Measurements from ENCODE around the gene BLACAT1. TPM values are rescaled to one million over a fixed set of nuclear protein-coding genes. Genes with fewer than 3 reads are reported as not detected.

BLACAT1 gene
- total RNA-seq, 1 donor from 2014 or later: 13.9 TPM

- H3K27me3 Mint-ChIP-seq (ENCODE audit: insufficient read depth, low read depth): peaks cover 2% of the 10 kb centered on the region
- Histone ChIP-seq H3K9me3 (ENCODE audit: low read depth) (no peaks in the 10 kb centered on the region), H2AFZ (replicated peaks) (no peak overlapping the region), H3K9ac (no peak overlapping the region), H3K4me3 (no peak overlapping the region), H3K4me1 (peaks cover 36% of the 10 kb centered on the region), H3K4me2 (no peak overlapping the region), H3F3A (ENCODE audit: low read depth) (peaks cover 2% of the 10 kb centered on the region), H3K36me3 (no peaks in the 10 kb centered on the region), H3K27me3 (peaks cover 14% of the 10 kb centered on the region), H3K79me2 (ENCODE audit: low read depth) (no peaks in the 10 kb centered on the region), H3K27ac (no peak overlapping the region), H4K20me1 (ENCODE audit: low read depth) (no peaks in the 10 kb centered on the region)
- TF ChIP-seq EZH2phosphoT487 (IDR thresholded peaks at IDR 0.05): no peak
- H3K27ac Mint-ChIP-seq: no peak overlapping the region
- H3K9me3 Mint-ChIP-seq: no peaks in the 10 kb centered on the region
- H3K36me3 Mint-ChIP-seq: peaks cover 20% of the 10 kb centered on the region
- DNase-seq (ENCODE audit: low spot score): no peak
- H3K4me3 Mint-ChIP-seq: no peak overlapping the region
- H3K4me1 Mint-ChIP-seq: peaks cover 31% of the 10 kb centered on the region
Measured at GRCh38 chr1:205420938-205421337, 34.9 kb downstream of the BLACAT1 start.

DNA sequence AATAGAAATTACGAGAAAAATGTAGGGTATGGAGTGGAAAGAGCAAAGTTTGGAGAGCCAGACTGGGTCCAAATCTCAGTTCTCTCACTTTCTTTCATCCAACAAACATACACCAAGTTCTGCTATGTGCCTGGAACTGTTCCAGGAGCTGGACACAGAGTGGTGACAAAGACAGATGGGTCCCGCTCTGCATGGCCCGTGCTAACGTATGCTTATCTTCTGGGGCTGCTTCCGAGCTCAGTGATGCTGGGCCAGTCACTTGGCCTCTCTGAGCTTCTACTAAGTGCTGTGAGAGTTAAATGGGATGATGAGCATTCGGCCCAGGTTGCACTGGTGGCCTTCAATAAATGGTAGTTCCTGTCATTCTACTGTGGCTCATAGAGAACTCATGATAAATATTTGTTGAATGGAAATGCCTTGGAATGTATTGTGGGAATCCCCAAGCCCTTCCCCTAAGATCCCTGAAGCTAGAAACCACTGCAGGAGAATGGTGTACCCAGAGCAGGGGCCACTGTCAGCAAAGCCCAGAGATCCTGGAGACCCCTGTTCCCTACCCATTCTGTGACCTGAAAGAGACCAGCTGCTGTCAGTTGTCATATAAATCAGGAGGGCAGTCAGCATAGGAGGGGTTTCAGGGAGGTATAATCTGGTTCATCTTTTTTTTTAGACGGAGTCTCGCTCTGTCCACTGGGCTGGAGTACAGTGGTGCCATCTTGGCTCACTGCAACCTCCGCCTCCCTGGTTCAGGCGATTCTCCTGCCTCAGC lies 37.8 kb downstream of the BLACAT1 start:
- no peaks in the 10 kb centered on the region for H4K20me1 ChIP-seq (ENCODE audit: low read depth)
- H3K27ac ChIP-seq: no peak overlapping the region
- H3K4me2 ChIP-seq: no peak overlapping the region
- no peak overlapping the region for H3K9ac ChIP-seq
- Mint-ChIP-seq H3K27me3 (ENCODE audit: insufficient read depth, low read depth) (peaks cover 2% of the 10 kb centered on the region), H3K4me1 (peaks cover 13% of the 10 kb centered on the region), H3K36me3 (peaks cover 29% of the 10 kb centered on the region), H3K4me3 (no peak overlapping the region), H3K27ac (no peak overlapping the region), H3K9me3 (no peaks in the 10 kb centered on the region)
- peaks cover 15% of the 10 kb centered on the region for H3K4me1 ChIP-seq
- no peak overlapping the region for H2AFZ ChIP-seq (replicated peaks)
- H3K36me3 ChIP-seq: no peaks in the 10 kb centered on the region
- DNase-seq (ENCODE audit: low spot score): no peak
- no peaks in the 10 kb centered on the region for H3K27me3 ChIP-seq
- no peaks in the 10 kb centered on the region for H3F3A ChIP-seq (ENCODE audit: low read depth)
- no peaks in the 10 kb centered on the region for H3K79me2 ChIP-seq (ENCODE audit: low read depth)
- TF ChIP-seq, protein P1, sequence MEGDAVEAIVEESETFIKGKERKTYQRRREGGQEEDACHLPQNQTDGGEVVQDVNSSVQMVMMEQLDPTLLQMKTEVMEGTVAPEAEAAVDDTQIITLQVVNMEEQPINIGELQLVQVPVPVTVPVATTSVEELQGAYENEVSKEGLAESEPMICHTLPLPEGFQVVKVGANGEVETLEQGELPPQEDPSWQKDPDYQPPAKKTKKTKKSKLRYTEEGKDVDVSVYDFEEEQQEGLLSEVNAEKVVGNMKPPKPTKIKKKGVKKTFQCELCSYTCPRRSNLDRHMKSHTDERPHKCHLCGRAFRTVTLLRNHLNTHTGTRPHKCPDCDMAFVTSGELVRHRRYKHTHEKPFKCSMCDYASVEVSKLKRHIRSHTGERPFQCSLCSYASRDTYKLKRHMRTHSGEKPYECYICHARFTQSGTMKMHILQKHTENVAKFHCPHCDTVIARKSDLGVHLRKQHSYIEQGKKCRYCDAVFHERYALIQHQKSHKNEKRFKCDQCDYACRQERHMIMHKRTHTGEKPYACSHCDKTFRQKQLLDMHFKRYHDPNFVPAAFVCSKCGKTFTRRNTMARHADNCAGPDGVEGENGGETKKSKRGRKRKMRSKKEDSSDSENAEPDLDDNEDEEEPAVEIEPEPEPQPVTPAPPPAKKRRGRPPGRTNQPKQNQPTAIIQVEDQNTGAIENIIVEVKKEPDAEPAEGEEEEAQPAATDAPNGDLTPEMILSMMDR (IDR thresholded peaks at IDR 0.05): no peak
- TF ChIP-seq EZH2 (IDR thresholded peaks at IDR 0.05) (no peak), EZH2phosphoT487 (IDR thresholded peaks at IDR 0.05) (no peak)
- no peaks in the 10 kb centered on the region for H3K9me3 ChIP-seq (ENCODE audit: low read depth)
- no peak overlapping the region for H3K4me3 ChIP-seq

DNA sequence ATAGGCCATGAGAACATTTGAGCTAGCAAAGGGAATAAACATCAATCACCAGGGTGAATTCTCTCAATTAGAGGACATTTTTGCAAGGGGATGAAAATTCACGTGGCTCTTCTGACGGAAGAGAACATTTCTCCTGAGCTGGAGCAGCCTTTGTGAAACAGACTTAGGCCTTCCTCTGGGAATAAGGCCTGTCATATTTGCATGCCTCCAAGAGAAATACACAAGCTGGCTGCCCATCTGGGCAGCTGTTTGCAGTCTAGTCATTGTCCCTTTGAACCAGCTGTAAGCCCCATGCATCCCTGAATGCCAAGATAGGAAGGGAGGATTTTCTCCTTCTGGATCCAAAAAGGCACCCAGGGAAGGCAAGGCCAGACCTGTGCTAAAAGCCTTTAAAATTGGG lies 39.5 kb downstream of the BLACAT1 start:
- no peaks in the 10 kb centered on the region for H3K79me2 ChIP-seq (ENCODE audit: low read depth)
- Mint-ChIP-seq H3K36me3 (peaks cover 33% of the 10 kb centered on the region), H3K4me1 (peaks cover 5% of the 10 kb centered on the region), H3K4me3 (no peak overlapping the region), H3K27me3 (ENCODE audit: insufficient read depth, low read depth) (peaks cover 2% of the 10 kb centered on the region), H3K27ac (no peak overlapping the region), H3K9me3 (no peaks in the 10 kb centered on the region)
- no peaks in the 10 kb centered on the region for H3K27me3 ChIP-seq
- no peaks in the 10 kb centered on the region for H3F3A ChIP-seq (ENCODE audit: low read depth)
- H3K4me3 ChIP-seq: no peak overlapping the region
- no peaks in the 10 kb centered on the region for H3K36me3 ChIP-seq
- TF ChIP-seq EZH2phosphoT487 (IDR thresholded peaks at IDR 0.05): no peak
- TF ChIP-seq, protein P1 (IDR thresholded peaks at IDR 0.05): no peak
- TF ChIP-seq EZH2 (IDR thresholded peaks at IDR 0.05): no peak
- no peaks in the 10 kb centered on the region for H4K20me1 ChIP-seq (ENCODE audit: low read depth)
- peaks cover 15% of the 10 kb centered on the region for H3K4me1 ChIP-seq
- H2AFZ ChIP-seq (replicated peaks): no peak overlapping the region
- H3K4me2 ChIP-seq: no peak overlapping the region
- no peak overlapping the region for H3K9ac ChIP-seq
- no peaks in the 10 kb centered on the region for H3K9me3 ChIP-seq (ENCODE audit: low read depth)
- no peak overlapping the region for H3K27ac ChIP-seq
- DNase-seq (ENCODE audit: low spot score): no peak

- TF ChIP-seq, protein P1 (IDR thresholded peaks at IDR 0.05): no peak
- TF ChIP-seq EZH2 (IDR thresholded peaks at IDR 0.05): no peak
- H3K27me3 Mint-ChIP-seq (ENCODE audit: insufficient read depth, low read depth): peaks cover 2% of the 10 kb centered on the region
Measured at GRCh38 chr1:205410581-205411298, 45.1 kb downstream of the BLACAT1 start.

More at GRCh38 chr1:205410581-205411298, 45.1 kb downstream of the BLACAT1 start:
- H3K4me3 ChIP-seq: no peak overlapping the region
- Mint-ChIP-seq H3K36me3 (peaks cover 37% of the 10 kb centered on the region), H3K9me3 (peaks cover 17% of the 10 kb centered on the region), H3K4me3 (no peak overlapping the region), H3K27ac (no peak overlapping the region), H3K4me1 (no peaks in the 10 kb centered on the region)
- H3K4me1 ChIP-seq: no peaks in the 10 kb centered on the region
- no peaks in the 10 kb centered on the region for H3K36me3 ChIP-seq
- no peaks in the 10 kb centered on the region for H4K20me1 ChIP-seq (ENCODE audit: low read depth)
- no peaks in the 10 kb centered on the region for H3F3A ChIP-seq (ENCODE audit: low read depth)
- H3K79me2 ChIP-seq (ENCODE audit: low read depth): no peaks in the 10 kb centered on the region
- no peaks in the 10 kb centered on the region for H3K9me3 ChIP-seq (ENCODE audit: low read depth)
- H3K27ac ChIP-seq: no peak overlapping the region
- DNase-seq (ENCODE audit: low spot score): no peak
- H3K27me3 ChIP-seq: no peaks in the 10 kb centered on the region
- H3K4me2 ChIP-seq: no peak overlapping the region
- H3K9ac ChIP-seq: no peak overlapping the region
- no peak overlapping the region for H2AFZ ChIP-seq (replicated peaks)
